Measurements from ENCODE around the gene CCDC185.
"Not testable (repeated sequence)": the region's sequence is repeated elsewhere in the genome, so short reads cannot be mapped to it uniquely, and the experiment has no call there.

The CCDC185 gene

GRCh38 chr1:223399393-223399792 lies 6.2 kb downstream of the CCDC185 start:
- DNase-seq = not testable (repeated sequence)

DNA sequence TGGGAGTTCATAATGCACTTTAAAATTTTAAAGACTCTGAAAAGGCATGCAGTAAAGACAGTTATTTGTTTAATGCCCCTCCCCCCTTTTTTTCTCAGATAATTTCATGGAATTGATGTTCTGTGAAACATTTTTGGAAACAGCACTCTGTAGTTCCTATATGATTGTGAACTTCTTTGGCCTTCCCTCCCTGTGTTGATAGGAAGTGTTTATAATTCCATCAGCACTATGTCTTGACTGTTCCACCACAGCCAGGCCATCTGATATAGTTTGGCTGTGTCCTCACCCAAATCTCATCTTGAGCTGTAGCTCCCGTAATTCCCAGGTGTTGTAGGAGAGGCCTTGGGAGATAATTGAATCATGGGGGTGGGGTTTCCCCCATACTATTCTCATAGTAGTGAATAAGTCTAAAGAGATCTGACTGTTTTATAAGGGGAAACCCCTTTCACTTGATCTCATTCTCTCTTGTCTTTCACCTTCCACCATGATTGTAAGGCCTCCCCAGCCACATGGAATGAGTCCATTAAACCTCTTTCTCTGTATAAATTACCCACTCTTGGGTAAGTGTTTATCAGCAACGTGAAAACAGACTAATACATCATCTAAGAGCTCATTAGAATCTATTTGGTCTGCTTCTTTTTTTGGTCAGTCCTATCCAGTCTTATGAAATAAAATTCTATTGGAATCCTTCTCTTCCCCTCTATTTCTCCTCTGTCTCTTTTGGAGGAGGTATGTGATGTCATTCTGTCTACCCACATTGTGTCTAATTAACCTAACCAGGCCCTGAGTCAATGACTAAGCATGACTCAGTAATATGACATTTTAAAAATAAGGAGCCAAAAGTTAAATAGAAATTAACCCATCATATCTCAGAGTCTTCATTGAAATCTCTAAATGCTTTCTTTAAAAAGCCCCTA lies 8.9 kb downstream of the CCDC185 start:
- DNase-seq = no peak

- no peak for DNase-seq
These were observed 9.6 kb downstream of the CCDC185 start for GRCh38 chr1:223402790-223403142.

DNA sequence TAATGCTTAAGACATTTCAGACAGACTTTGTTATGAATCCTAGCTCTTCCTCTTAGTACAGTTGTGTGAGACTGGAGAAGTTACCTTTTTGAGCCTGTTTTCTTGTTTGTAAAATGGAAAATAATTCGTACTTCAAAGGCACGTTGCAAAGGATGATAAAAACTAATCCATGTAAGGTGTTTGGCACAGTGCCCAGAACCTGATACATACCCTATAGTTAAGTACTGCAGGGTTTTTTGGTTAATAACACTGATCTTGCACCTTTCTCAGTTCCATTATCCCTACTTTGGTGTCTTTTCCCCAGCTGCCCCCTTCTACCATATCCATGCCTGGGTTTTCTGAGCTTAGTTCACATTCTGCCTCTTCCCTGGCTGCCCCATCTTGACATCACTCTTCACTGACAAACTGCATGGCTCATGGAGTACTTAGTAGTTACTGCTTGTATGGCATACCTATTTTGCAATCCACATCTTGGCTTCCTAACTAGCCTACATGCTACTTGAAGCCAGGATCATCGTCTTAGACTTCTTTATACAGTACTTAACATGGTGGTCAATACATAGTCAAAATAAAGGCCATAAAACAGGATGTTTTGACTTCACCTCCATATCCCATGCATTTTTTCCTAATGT lies 10.1 kb downstream of the CCDC185 start:
- DNase-seq = peak; percentile 49

DNA sequence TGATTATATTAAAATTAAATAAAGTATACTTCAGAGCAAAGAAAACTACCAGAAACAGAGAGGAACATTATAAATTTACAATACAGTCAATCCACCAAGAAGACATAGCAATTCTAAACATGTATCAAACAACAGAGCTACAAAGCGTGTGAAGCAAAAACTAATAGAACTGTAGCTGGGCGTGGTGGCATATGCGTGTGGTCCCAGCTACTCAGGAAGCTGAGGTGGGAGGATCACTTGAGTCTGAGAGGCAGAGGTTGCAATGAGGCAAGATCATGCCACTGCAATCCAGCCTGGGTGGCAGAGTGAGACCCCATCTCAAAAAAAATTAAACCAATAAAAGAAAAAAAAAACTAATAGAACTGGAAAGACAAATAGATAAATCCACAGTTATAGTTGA lies 12.3 kb downstream of the CCDC185 start:
- DNase-seq = no peak

DNA sequence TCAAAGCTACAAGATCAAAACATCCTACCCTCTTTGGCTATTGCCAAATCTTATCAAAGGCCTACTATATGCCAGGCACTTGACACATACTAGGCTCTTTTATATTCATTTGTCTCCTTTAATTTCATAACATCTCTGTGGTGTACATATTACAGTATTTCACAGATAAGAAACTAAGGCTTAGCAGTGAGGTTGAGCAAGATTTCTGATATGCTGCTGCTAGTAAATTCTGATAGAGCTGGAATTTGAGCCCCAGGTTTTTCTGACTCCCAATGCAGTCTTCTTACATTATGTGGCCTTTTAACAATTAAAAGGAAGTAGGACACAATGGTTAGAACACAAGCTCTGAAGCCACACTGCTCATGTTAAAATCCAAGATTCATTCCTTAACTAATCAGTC lies 16.8 kb downstream of the CCDC185 start:
- no peak for DNase-seq

GRCh38 chr1:223411309-223411708 lies 18.1 kb downstream of the CCDC185 start:
- no peak for DNase-seq

DNA sequence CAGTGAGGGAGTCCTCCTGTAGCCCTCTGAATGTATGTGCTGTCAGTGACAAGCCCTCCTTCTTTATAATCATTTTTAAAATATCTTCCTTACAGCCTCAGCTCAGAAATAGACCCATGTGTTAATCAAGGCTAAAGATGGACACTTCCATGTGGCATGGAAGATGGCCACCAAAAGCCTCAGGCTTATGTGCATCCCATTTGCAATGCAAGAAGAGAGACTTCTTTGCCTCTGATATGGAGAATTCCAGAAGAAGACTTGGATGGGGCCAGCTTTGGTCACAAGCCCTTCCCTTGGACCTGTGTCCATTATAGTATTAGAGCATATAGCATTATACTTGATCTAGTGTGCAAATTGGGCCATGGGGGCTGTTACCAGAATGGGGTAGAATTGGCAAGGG lies 18.5 kb downstream of the CCDC185 start:
- no peak for DNase-seq

DNA sequence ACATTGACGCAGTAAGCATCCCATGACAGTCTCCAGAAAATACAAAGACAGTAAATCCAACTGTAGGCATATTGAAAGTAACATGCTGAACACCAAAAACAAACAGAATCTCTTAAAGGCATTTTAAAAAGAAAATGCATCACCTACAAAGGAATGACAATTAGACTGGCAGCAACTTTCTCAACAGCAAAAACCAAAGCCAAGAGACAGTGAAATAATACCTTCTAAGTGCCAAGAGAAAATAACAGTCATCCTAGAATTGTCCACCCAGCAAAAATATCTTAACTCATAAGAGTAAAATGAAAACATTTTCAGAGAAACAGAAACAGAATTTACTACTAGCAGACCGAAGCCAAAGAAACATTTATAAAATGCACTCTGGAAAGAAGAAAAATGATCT lies 20.0 kb downstream of the CCDC185 start:
- no peak for DNase-seq

DNA sequence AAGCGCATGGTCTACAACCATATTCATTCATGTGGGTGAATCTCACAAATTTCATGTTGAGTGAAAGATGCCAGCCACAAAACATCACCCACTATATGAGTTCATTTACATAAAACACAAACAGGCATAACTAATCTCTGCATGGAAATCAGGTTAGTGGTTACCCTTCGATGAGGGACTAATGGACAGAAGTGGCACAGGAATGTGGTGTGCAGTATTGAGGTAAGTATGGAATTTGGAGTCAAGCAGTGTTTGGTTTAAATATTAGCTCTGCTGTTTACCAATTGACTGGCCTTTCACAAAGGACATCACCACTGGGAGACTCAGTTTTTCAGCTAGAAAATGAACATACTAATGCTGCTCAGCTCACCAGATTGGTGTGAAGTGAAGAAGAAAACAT lies 24.2 kb downstream of the CCDC185 start:
- DNase-seq = no peak

GRCh38 chr1:223417903-223418663 lies 24.9 kb downstream of the CCDC185 start:
- DNase-seq = no peak

DNA sequence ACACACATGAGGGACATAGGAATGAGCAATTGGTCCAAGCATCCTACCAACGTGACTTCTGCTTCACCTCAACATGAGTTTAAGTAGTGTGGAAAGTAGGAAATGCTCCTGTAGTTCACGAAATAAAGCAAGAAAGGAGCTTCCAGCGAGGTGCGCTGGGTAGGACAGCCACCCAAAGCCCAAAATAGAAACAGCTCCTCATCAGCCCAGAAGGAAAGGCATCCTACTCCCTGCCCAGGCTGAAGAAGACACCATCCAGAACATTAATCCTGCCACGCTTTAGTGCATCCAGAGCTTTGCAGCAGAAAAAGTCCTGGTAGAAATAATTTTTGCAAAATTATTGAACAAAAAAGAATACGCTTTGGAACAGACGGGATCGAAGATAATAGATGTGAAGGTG lies 25.9 kb downstream of the CCDC185 start:
- DNase-seq = no peak

- no peak for DNase-seq
These were observed 26.3 kb downstream of the CCDC185 start for GRCh38 chr1:223419561-223419960.

DNA sequence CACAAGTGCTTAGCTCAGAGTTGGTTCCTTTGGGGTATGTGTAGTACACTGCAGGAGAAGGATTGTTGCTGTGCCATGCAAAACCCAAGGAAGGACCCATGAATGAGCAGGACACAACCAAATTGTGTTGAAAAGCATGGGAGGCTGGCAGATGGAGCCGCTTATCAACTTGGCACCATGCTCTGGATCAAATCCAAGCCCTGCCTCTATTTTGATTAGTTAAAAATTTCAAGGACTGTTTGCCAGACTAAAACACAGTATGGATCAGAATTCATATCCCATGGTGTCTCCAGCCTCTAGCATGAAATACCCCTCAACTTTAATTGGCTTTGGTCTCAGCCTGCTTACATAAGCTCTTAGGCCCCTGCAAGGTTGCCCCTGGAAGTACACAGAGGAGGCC lies 27.8 kb downstream of the CCDC185 start:
- DNase-seq = no peak

DNA sequence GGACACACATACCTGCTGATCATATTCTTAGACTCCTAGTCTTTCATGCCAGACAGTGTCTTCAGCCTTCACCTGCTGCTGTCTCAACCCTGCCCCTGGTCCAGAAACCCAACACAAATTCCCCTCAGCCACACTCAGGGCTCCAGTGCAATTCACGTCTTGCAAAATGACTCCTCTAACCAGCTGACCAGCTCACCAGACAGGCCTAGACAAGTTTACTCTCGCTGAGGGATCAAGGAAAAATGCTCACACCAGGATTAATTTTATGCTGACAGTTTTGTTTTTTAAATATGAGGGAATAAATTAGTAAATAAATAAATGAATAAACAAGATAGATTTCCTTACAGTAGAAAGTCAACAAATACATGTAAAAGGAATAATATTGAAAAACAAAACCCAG lies 28.5 kb downstream of the CCDC185 start:
- no peak for DNase-seq

GRCh38 chr1:223422911-223423310 lies 29.7 kb downstream of the CCDC185 start:
- DNase-seq = no peak

GRCh38 chr1:223423641-223424233 lies 30.5 kb downstream of the CCDC185 start:
- no peak for DNase-seq

- no peak for DNase-seq
These were observed 32.3 kb downstream of the CCDC185 start for GRCh38 chr1:223425550-223425949.

DNA sequence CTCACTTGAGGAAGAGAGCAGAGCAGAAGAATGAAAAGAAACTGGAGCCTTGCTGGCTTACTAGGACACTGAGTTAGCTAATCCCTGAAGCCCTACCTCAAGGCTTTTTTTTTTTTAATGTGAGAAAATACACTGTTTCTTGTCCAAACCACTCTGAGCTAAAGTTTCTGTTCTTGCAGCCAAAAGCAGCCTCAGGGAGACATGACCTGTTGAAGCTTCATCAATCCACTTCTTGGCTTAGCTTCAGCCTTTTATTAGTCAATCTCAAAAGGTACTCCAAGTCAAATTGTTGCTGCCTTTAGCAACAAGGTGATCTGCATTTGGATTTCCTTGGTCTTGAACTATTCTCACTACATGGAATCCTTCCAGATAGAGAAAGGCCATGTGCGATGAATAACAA lies 33.7 kb downstream of the CCDC185 start:
- no peak for DNase-seq

GRCh38 chr1:223429313-223429731 lies 36.1 kb downstream of the CCDC185 start:
- DNase-seq = no peak

DNA sequence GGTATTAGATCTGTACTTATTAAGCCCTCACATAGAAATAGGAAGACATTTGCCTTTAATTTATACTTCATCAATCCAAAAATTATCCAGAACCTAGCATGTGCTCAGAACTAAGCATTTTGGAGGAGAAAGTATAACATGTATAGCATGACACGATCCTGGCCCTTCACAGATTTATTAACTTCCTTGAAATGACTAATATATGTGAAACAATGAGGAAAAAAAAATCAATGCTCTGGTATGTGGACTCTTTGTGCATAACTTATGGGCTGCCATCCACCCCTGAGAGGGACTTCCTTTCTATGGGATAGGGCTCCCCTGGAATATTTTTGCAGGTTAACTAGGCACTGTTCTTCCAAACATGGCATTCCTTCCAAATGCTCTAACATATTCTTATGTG lies 36.6 kb downstream of the CCDC185 start:
- no peak for DNase-seq

GRCh38 chr1:223430236-223430635 lies 37.0 kb downstream of the CCDC185 start:
- DNase-seq = no peak

- no peak for DNase-seq
These were observed 43.9 kb downstream of the CCDC185 start for GRCh38 chr1:223437151-223437550.

Data from NCI-H69 (cell line).